NOMO-1 treated with DMSO at 0.1 percent for 48 hours (cell line): ENCODE data around the gene MIDN.

Source experiments
- DNase-seq: peaks from one replicate; lab custom pipeline; 2025; ENCODE audit not compliant: unreplicated experiment; lab: John Stamatoyannopoulos, UW

MIDN gene

GRCh38 chr19:1269065-1269477, 20.7 kb downstream of the MIDN start, which contains the start of gene CIRBP:
Gene CIRBP (plus strand): TSS chr19:1269332. CDS start chr19:1270934, 1,602 bp downstream.
- DNase-seq, result peak; percentile 97

DNA sequence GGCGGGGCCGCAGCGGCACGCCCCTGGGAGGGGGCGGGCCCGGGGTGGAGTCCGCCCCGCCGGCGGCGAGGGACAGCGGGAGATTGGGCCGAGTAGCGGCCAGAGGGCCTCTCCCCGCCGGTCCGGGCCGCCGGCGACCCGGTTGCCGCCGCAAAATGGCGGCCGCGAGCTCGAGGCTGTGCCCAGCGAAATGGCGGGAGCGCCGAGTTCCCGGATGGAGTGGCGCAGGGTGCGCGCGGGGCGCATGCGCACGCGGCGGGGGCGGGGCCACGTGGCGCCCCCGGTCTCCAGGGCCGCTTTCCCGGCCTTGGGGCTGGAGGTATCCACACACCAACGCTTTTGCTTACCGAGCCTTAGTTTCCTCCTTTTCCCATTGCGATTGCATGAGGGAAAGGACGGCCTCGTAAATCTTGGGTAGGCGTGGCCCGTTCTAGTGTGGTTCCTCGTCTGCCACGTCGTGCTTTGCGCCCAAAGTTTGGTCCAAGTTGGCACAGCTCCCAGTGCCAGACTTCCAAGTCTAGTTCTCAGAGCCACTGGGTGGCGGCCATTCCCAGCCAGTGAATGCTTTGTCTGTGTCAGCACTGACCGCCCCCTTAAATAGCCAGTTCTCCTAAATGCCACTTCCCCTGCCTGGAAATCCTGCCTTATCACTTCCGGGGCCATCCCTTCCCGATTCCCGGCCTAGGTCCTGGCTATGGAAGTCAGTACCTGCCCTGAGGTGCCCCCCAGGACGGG, 21.3 kb downstream of the MIDN start:
- DNase-seq, result peak; percentile 68

GRCh38 chr19:1270213-1270853, 21.9 kb downstream of the MIDN start:
- DNase-seq, result no peak

- no peak for DNase-seq
These were observed 22.6 kb downstream of the MIDN start for GRCh38 chr19:1270854-1271527.

DNA sequence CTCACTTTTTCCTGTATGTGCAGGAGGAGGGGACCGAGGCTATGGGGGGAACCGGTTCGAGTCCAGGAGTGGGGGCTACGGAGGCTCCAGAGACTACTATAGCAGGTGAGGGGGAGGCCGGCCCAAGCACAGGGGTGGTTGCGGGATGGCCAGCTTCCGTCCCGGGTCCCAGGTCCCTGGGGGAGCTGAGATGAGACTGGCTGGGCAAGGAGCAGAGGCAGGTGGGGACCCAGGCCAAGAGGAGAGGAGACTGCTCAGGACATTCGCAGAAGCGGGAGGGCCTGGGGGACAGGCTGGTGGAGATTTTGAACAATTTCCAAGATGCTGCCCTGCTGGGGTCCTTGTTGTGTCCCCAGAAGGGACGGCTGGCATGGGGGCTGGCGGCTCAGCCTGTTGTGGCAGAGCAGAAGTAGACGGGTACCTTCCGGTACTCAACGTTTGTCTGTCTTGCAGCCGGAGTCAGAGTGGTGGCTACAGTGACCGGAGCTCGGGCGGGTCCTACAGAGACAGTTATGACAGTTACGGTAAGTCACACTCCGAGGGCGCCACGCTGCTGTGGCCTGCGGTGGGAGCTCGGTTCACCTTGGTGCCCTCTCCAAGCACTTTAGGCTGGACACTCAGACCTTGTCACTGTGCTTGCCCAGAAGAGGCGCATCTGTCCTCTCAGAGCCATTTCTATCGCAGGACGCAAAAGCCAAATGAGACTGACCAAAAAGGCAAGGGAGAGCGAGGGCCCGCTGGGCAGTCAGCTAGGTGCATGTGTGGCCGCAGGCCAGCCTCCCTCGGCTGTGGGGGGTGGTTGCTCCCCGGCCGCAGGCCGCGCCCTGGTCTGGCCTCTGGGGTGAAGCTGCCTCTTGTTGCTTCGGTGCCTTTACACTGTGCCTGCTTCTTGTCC, 23.4 kb downstream of the MIDN start:
- no peak for DNase-seq

GRCh38 chr19:1272423-1273262, 24.3 kb downstream of the MIDN start:
- no peak for DNase-seq

GRCh38 chr19:1273263-1274041, 25.1 kb downstream of the MIDN start:
- DNase-seq, result no peak

DNA sequence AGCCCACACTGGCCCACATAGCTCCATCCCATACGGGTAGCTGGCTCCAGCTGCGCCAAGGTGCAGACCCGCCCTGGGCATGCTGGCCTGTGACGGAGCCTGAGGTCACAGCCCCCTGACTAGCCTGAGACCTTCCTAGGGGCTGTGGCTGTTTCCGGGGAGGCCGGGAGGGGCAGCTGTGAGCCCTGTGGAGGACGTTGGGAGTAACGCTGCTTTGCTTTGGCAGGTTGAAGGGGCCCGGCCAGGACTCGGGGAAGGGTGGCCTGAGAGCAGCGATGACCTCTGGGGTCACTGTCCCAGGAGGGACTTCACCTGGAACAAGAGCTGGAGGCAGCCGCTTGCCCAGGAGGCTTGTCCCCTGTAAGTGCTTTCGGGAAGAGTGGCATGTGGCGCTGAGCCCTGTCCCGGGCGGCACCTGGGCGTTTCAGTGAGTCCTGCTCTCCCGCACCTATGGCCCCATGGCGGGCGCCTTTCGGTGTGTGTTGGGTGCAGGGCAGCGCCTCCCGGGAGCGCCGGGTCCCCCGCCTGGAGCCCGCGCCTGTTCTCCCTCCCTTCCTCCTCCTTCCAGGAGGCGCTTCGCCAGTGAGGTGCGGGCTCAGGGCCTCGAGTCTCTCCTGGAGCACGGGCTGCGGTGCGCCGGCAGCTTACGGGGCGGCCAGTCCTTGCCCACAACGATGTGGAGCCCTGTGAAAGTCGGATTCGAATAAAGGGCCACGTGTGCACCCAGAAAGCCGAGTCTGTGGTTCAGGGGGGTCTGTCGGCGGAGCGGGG, 25.9 kb downstream of the MIDN start:
- DNase-seq, result no peak

DNA sequence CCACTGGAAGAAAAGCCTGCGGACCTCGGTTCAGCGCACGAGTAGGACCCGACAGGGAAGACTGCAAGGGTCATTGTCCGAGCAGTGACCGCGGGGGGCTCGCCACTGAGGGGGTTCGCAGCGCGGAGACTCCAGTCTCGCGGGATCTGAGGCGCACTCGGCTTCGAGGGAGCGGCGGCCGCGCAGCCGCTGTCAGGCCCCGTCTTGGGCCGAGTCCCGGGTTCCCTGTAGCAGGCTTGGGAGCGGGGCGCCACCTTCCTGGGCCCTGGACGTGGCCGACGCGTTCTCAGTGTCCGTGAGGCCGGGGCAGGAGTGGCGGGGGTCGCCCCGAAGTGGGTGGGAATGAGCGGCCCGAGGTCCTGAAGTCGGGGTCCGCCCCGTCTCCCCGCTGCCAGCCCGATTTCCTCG, 26.5 kb downstream of the MIDN start:
- no peak for DNase-seq

DNA sequence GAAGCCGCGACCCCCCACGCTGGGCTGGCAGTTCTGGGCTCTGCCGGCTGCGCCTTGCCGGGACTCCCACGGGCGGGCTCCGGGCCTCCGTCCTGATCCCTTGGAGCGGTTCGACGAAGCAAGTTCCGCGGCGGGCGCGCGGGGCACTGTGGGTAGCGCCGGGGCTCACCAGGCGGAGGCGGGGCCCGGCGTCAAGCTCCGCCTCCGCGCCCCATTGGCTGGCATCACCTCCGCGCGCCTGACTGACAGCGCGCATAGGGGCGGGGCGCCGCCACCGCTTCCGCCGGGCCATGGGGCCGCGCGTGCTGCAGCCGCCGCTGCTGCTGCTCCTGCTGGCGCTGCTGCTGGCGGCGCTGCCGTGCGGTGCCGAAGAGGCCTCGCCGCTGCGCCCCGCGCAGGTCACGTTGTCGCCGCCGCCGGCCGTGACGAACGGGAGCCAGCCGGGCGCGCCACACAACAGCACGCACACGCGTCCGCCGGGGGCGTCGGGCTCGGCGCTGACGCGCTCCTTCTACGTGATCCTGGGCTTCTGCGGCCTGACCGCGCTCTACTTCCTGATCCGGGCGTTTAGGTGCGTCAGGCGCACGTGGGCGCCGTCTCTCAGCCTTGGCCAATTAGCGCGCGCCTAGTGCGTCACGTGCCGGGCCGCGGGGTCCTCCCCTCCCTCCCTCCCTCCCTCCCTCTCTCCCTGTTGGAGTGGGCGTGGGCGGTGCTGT, 27.0 kb downstream of the MIDN start, which contains the start of gene FAM174C:
TSS of gene FAM174C (plus strand) at position 271 of the 716 bp plus-strand sequence. CDS start at position 291, 20 bp downstream.
- peak; percentile 92 for DNase-seq

DNA sequence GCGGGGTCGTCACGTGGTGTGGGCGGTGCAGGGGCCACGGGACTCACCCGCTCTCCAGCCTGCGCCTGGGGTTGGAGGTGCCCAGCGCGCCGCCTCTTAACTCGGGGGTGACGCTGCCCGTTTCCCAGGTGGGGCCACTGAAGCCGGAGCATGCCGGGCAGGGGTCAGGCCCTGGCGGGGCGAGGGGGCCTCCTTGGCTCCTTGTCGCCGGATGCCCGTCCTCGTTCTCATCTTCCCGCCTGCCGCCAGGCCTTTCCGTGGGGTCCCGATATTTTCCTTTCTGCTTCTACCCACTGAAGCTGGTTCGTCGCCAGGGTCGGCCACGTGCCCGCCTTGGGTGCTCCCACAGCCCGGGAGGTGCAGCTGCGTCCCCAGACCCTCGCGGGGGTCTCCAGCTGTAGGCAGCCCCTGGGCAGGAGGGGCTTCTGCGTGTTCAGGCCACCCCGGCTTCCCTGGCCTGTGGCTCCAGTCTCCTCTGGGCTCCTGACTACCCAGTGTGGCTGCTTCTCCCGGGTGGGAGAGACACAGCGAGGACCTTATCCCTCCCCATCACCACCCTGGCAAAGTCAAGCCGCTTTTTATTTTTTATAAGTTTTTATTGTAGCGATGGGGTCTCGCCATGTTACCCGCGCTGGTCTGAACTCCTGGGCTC, 27.7 kb downstream of the MIDN start:
- no peak for DNase-seq

- DNase-seq, result no peak
These were observed 28.2 kb downstream of the MIDN start for GRCh38 chr19:1276628-1277022.

DNA sequence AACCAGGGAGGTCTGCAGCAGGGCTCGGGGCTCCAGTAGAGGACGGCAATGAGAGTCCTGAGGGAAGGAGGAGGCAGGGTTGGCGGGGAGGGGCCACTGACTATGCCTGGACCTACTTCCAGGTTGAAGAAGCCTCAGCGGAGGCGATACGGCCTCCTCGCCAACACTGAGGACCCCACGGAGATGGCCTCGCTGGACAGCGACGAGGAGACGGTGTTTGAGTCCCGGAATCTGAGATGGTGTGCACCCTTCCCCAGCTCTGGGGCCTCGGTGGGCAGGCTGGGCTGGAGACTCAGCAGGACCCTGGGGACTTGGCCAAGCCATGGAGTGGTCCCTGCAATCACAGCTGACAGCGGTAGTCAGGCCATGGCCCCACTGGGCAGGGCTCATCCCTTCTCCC, 28.7 kb downstream of the MIDN start:
- no peak for DNase-seq

GRCh38 chr19:1278074-1278473, 29.7 kb downstream of the MIDN start:
- no peak for DNase-seq

DNA sequence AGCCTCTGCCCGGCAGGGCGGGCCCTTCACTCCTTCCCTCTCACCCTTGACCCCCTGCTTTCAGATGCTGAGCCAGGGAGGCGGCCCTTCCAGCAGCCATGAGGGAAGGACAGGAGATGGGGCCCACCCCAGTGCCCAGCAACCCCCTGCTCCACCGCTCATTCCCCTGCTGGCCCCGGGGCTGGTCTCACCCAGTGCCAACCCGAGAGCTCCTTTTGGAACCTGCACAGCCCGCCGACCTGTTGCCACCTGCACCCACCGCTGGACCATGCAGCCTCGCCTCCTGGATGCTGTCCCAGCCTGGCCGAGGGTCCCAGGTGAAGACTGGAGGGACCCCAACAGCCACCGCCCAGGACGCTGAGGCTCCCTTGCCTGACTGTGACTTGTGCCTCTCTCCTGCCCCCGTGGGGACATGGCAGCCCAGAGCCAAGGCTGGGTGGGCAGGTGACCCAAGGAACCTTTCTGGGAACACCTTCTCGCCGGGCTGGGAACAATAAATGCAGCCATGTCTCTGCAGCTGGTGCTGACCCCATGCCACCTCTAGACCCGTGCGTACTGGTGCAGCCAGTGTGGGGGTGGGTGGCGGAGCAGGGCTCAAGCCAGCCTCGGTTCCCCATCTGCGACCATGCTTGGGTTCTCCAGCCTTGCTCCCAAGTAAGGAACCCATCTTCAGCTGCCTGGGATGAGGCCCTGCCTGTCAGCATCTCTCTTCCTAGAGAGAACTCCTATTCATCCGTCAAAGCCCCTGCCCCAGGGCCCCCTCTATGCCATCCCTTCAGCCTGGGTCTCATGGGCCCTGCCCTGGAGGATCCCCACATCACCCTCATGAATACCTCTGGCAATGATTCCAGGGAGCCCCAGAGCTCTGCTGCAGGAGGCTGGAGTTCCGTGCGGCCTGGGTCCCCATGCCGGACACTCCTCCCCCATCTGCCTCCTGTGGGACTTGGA, 30.6 kb downstream of the MIDN start:
- DNase-seq, result no peak

DNA sequence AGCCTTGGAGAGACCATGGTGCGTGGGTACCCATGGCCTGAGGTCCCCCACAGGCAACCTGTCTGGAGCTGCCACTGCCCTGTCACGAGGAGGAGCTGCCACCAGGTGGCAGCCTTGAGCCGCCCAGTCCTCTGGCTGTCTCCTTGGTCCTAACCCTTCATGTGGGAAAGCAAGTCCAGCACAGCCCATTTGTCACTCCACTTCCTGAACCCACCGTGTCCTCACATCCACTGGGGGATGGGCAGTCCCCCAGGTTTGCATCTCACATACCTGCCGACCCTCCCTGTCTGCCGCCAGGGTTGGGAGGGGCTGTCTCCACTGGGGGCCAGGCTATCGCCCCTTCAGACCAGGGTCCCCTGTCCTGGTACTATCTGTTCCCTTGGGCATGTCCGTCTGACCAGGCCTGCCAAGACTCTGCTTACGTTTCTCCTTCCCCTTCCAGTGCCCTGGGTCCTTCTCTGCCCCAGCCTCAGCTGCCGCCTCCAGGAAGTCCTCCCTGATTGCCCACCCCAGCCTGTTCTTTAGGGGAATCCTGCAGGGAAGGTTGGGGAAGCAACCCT, 31.5 kb downstream of the MIDN start:
- peak; percentile 70 for DNase-seq
